ENCODE data around the gene ARHGAP44. TPM values are rescaled to one million over a fixed set of nuclear protein-coding genes. Genes with fewer than 3 reads are reported as not detected.

Gene ARHGAP44
- polyA plus RNA-seq, 1 donor (not counting 4 experiments of a cell fraction or from before 2014, with no cell fraction given): 2.2 TPM

DNA sequence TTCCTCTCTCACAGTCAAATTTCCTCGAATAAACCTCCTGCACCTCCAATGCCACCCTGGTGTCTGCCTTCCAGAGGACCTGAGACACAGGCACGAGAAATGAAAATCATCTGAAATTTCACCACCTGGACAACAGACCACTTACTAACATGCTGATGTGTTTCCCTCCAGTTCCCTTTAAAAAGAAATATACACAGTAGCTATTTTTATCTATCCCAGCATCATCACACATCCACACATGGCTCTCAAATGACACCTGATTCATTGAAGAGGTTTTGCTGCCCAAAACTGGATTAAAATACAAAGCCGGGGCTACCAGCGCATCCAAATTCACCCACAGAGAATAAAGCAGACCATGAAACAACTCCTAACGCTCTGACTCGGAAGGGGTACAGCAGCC is 214.6 kb downstream of the ARHGAP44 start:
- Histone ChIP-seq H3K9me3 (ENCODE audit: control insufficient read depth, low read depth, low read length) (no peaks in the 10 kb centered on the region), H3K27ac (ENCODE audit: control insufficient read depth, insufficient read depth, low read length) (no peak overlapping the region), H3K27me3 (ENCODE audit: control insufficient read depth, extremely low read depth, insufficient read depth, low read length) (no peaks in the 10 kb centered on the region), H3K9ac (ENCODE audit: control insufficient read depth, extremely low read depth, insufficient read depth, low read length) (no peak overlapping the region), H2AFZ (ENCODE audit: control insufficient read depth, low read length) (no peak overlapping the region), H3K4me3 (ENCODE audit: control insufficient read depth in 2 of 3, extremely low read depth in 1 of 3, insufficient read depth in 2 of 3, low read depth in 1 of 3, low read length in 3 of 3) (no peak overlapping the region), H3K9me1 (ENCODE audit: control insufficient read depth, extremely low read depth, insufficient read depth, low read length) (no peaks in the 10 kb centered on the region), H3K4me2 (ENCODE audit: control insufficient read depth, extremely low read depth, insufficient read depth, low read depth, low read length) (no peak overlapping the region), H3K36me3 (ENCODE audit: control insufficient read depth in 2 of 2, extremely low read depth in 1 of 2, insufficient read depth in 2 of 2, low read length in 2 of 2) (peaks cover 39 to 54% of the 10 kb centered on the region in 2 experiments), H3K4me1 (ENCODE audit: control insufficient read depth, extremely low read depth, insufficient read depth, low read length) (no peaks in the 10 kb centered on the region), H4K20me1 (ENCODE audit: control insufficient read depth, extremely low read depth, insufficient read depth, low read length) (no peaks in the 10 kb centered on the region), H3K79me2 (ENCODE audit: control insufficient read depth, insufficient read depth, low read length) (peaks cover 6% of the 10 kb centered on the region)
- no peak for FAIRE-seq
- DNase-seq (ENCODE audit: low read depth, low spot score): no peak
- no peak for TF ChIP-seq EZH2 (IDR thresholded peaks at IDR 0.05; ENCODE audit: low read length)
- TF ChIP-seq, protein P1, sequence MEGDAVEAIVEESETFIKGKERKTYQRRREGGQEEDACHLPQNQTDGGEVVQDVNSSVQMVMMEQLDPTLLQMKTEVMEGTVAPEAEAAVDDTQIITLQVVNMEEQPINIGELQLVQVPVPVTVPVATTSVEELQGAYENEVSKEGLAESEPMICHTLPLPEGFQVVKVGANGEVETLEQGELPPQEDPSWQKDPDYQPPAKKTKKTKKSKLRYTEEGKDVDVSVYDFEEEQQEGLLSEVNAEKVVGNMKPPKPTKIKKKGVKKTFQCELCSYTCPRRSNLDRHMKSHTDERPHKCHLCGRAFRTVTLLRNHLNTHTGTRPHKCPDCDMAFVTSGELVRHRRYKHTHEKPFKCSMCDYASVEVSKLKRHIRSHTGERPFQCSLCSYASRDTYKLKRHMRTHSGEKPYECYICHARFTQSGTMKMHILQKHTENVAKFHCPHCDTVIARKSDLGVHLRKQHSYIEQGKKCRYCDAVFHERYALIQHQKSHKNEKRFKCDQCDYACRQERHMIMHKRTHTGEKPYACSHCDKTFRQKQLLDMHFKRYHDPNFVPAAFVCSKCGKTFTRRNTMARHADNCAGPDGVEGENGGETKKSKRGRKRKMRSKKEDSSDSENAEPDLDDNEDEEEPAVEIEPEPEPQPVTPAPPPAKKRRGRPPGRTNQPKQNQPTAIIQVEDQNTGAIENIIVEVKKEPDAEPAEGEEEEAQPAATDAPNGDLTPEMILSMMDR (optimal IDR thresholded peaks at IDR 0.05 in 1 of 3, IDR thresholded peaks at IDR 0.05 in 1 of 3, conservative IDR thresholded peaks at IDR 0.05 in 1 of 3; ENCODE audit: extremely low read depth in 1 of 3, insufficient read depth in 2 of 3, low read length in 3 of 3): no peak
- dilution Hi-C loops (cut with MboI; ENCODE audit: extremely low pct_ligation_motif_present, low sequenced_read_pairs): no loop called here

DNA sequence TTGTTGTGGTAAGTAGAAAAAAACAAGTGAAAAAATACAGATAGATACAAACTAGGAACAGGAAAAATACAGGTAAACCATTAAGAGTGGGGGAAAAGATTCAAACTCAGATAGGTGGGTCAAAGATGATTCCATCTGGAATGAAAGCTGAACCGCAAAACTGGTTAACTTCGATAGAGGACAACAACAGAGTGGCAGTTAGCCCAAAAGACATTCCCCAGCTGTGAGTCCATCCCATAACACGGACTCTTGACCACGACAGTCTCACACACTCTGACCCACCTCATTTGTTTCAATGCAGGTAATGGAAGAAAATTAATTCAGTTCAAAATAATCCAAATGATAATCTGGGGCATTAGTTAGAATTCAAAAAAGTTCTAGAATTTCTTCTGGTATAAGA is 215.0 kb downstream of the ARHGAP44 start:
- Histone ChIP-seq H3K4me3 (ENCODE audit: control insufficient read depth in 2 of 3, extremely low read depth in 1 of 3, insufficient read depth in 2 of 3, low read depth in 1 of 3, low read length in 3 of 3) (no peak overlapping the region), H4K20me1 (ENCODE audit: control insufficient read depth, extremely low read depth, insufficient read depth, low read length) (no peaks in the 10 kb centered on the region), H3K4me2 (ENCODE audit: control insufficient read depth, extremely low read depth, insufficient read depth, low read depth, low read length) (no peak overlapping the region), H3K9me3 (ENCODE audit: control insufficient read depth, low read depth, low read length) (no peaks in the 10 kb centered on the region), H3K79me2 (ENCODE audit: control insufficient read depth, insufficient read depth, low read length) (peaks cover 6% of the 10 kb centered on the region), H3K27ac (ENCODE audit: control insufficient read depth, insufficient read depth, low read length) (no peak overlapping the region), H3K27me3 (ENCODE audit: control insufficient read depth, extremely low read depth, insufficient read depth, low read length) (no peaks in the 10 kb centered on the region), H3K4me1 (ENCODE audit: control insufficient read depth, extremely low read depth, insufficient read depth, low read length) (no peaks in the 10 kb centered on the region), H3K9ac (ENCODE audit: control insufficient read depth, extremely low read depth, insufficient read depth, low read length) (no peak overlapping the region), H2AFZ (ENCODE audit: control insufficient read depth, low read length) (no peak overlapping the region), H3K36me3 (ENCODE audit: control insufficient read depth in 2 of 2, extremely low read depth in 1 of 2, insufficient read depth in 2 of 2, low read length in 2 of 2) (peaks cover 36 to 53% of the 10 kb centered on the region in 2 experiments), H3K9me1 (ENCODE audit: control insufficient read depth, extremely low read depth, insufficient read depth, low read length) (no peaks in the 10 kb centered on the region)
- no peak for DNase-seq (ENCODE audit: low read depth, low spot score)
- FAIRE-seq: no peak
- no peak for TF ChIP-seq EZH2 (IDR thresholded peaks at IDR 0.05; ENCODE audit: low read length)
- TF ChIP-seq, protein P1 (optimal IDR thresholded peaks at IDR 0.05 in 1 of 3, IDR thresholded peaks at IDR 0.05 in 1 of 3, conservative IDR thresholded peaks at IDR 0.05 in 1 of 3; ENCODE audit: extremely low read depth in 1 of 3, insufficient read depth in 2 of 3, low read length in 3 of 3): no peak
- dilution Hi-C loops (cut with MboI; ENCODE audit: extremely low pct_ligation_motif_present, low sequenced_read_pairs): no loop called here
